ENCODE results near the gene CBX4. TPM values are rescaled to one million over a fixed set of nuclear protein-coding genes. Genes with fewer than 3 reads are reported as not detected.
A peak's percentile ranks its signal among the peaks of the same experiment; 100 is the strongest.

CBX4 gene
- total RNA-seq, 1 experiment from 2014 or later = 6.2 TPM

DNA sequence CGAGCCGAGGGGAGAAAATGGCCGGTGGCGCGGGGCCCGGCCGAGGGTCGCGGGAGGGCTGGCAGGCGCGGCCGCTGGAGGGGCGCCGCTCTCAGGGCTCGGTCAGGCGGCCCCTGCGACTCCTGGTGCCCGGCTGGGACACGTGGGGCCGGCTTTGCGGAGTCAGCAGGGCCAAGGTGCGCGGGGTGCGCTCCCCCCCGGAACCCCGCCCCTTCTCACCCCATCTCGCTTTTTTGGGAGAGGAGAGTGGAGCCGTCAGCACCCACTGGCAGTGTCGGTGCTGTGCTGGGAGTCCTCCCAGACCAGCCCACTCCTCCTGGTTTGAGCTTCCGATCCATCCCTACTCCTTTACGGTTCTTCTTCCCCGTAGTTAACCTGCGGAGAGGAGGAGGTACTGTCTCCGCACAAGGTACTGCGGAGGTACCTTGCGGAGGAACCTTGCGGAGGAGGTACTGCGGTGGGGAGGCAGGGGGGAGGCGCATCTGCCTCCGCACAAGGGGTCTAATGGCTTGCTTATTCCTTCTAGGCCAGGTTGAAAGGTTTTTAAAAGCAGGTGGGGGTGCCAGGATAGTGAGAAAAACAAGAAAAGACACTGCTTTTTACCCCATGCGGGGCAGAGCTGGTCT, 23.3 kb downstream of the CBX4 start:
- no peak overlapping the region for H3K18ac ChIP-seq (ENCODE audit: insufficient read length, low read depth, low read length)
- no peaks in the 10 kb centered on the region for H3K79me1 ChIP-seq (ENCODE audit: insufficient read depth, low read depth, low read length, poor library complexity, severe bottlenecking)
- peaks cover 83% of the 10 kb centered on the region for H3K27me3 ChIP-seq (ENCODE audit: insufficient read depth, low read length)
- H3K14ac ChIP-seq (ENCODE audit: insufficient read depth, low read length) = no peak overlapping the region
- no peak overlapping the region for H4K91ac ChIP-seq (ENCODE audit: insufficient read length, low read depth, low read length)
- H3K9me3 ChIP-seq (ENCODE audit: control insufficient read depth, low read depth, low read length) = no peaks in the 10 kb centered on the region
- H3T11ph ChIP-seq (ENCODE audit: low read length) = no peak overlapping the region
- H3K23ac ChIP-seq (ENCODE audit: insufficient read length, low read depth, low read length) = no peak overlapping the region
- H2BK20ac ChIP-seq (ENCODE audit: low read depth, low read length, poor library complexity, severe bottlenecking) = no peak overlapping the region
- WGBS (ENCODE audit: extremely low coverage, insufficient read length, low lambda C conversion rate) = no CpG with 5 or more reads among the region's 41 CpGs
- no peak overlapping the region for H3K56ac ChIP-seq (ENCODE audit: insufficient read length, low read depth, low read length)
- H2AFZ ChIP-seq (ENCODE audit: low read length) = no peak overlapping the region
- H3K23me2 ChIP-seq (ENCODE audit: insufficient read length, low read depth, low read length, poor library complexity, severe bottlenecking) = peaks cover 3% of the 10 kb centered on the region
- H4K8ac ChIP-seq (replicated peaks; ENCODE audit: insufficient read length, low read depth, low read length) = no peak overlapping the region
- no peak overlapping the region for H3K4ac ChIP-seq (ENCODE audit: low read depth, low read length)
- H2AK5ac ChIP-seq (ENCODE audit: insufficient read length, low read length) = no peak overlapping the region
- H3K27ac ChIP-seq (ENCODE audit: insufficient read length, low read depth, low read length) = no peak overlapping the region
- peak overlapping the region; percentile 19 to 69; a peak in 4 of 5 replicates for H3K4me3 Mint-ChIP-seq
- no peaks in the 10 kb centered on the region for H4K20me1 ChIP-seq (ENCODE audit: control insufficient read depth, insufficient read depth, insufficient read length)
- no peak overlapping the region for H2BK15ac ChIP-seq (ENCODE audit: low read depth, low read length)
- H2BK5ac ChIP-seq (ENCODE audit: insufficient read length, low read length) = no peak overlapping the region
- H3K79me2 ChIP-seq (ENCODE audit: insufficient read depth, low read length) = no peaks in the 10 kb centered on the region
- no peaks in the 10 kb centered on the region for H3K4me1 ChIP-seq (ENCODE audit: insufficient read depth, low read length)
- H3K4me1 Mint-ChIP-seq = peaks cover 18 to 24% of the 10 kb centered on the region in 2 experiments
- H3K9ac ChIP-seq (ENCODE audit: extremely low read depth, insufficient read length, low read length) = no peak overlapping the region
- H2BK12ac ChIP-seq (ENCODE audit: insufficient read length, low read depth, low read length) = no peak overlapping the region
- no peak overlapping the region for H2BK120ac ChIP-seq (ENCODE audit: low read depth, low read length, poor library complexity, severe bottlenecking)
- H3K27me3 Mint-ChIP-seq (ENCODE audit: low read depth) = peaks cover 93% of the 10 kb centered on the region
- no peak overlapping the region for H4K5ac ChIP-seq (ENCODE audit: insufficient read length, low read depth, low read length)
- H3K27ac Mint-ChIP-seq = no peak overlapping the region
- TF ChIP-seq, protein P1, sequence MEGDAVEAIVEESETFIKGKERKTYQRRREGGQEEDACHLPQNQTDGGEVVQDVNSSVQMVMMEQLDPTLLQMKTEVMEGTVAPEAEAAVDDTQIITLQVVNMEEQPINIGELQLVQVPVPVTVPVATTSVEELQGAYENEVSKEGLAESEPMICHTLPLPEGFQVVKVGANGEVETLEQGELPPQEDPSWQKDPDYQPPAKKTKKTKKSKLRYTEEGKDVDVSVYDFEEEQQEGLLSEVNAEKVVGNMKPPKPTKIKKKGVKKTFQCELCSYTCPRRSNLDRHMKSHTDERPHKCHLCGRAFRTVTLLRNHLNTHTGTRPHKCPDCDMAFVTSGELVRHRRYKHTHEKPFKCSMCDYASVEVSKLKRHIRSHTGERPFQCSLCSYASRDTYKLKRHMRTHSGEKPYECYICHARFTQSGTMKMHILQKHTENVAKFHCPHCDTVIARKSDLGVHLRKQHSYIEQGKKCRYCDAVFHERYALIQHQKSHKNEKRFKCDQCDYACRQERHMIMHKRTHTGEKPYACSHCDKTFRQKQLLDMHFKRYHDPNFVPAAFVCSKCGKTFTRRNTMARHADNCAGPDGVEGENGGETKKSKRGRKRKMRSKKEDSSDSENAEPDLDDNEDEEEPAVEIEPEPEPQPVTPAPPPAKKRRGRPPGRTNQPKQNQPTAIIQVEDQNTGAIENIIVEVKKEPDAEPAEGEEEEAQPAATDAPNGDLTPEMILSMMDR (conservative IDR thresholded peaks at IDR 0.05) = no peak
- peak overlapping the region; percentile 9 for H3K4me2 ChIP-seq (ENCODE audit: insufficient read depth, insufficient read length, low read length)
- peaks cover 0 to 9% of the 10 kb centered on the region in 2 experiments; a peak in 1 of 5 replicates for H3K9me3 Mint-ChIP-seq
- no peak for DNase-seq
- H3K36me3 Mint-ChIP-seq (ENCODE audit: insufficient read depth in 1 of 3, low read depth in 3 of 3) = no peaks in the 10 kb centered on the region; a peak in 1 of 7 replicates

Data from H9 (cell line).